Natural killer cell (primary cell): Measurements from ENCODE around the gene TRERF1. TPM values are rescaled to one million over a fixed set of nuclear protein-coding genes. Genes with fewer than 3 reads are reported as not detected.

Experiments
- ATAC-seq, 3 donors: fragments of 150-1000 bp in 2 of 3; fragments of 200-7000 bp in 1 of 3; cut with Tn5 transposase; 1 replicate in 1 of 3; 2 replicates in 2 of 3; pipeline ENCODE4 v1.10.0; 2021; ENCODE audit warnings: mild to moderate bottlenecking in 2 of 3, moderate library complexity in 2 of 3
- DNase-seq, 2 donors: peaks; one replicate each; pipeline versions ENCODE4 v3.0.0 to v3.0.0-alpha.2; 2013 to 2021; ENCODE audit warnings: mixed read lengths in 1 of 2
- H3K27ac ChIP-seq: one replicate; pipeline ENCODE4 v1.5.1; 2013; ENCODE audit warnings: mild to moderate bottlenecking, low read length
- H3K27me3 ChIP-seq: one replicate; pipeline ENCODE4 v1.6.1; 2013; ENCODE audit warnings: low read length; ENCODE audit not compliant: control insufficient read depth, insufficient read depth
- H3K36me3 ChIP-seq: one replicate; pipeline ENCODE4 v1.6.1; 2013; ENCODE audit warnings: low read length; ENCODE audit not compliant: control insufficient read depth, insufficient read depth
- H3K4me1 ChIP-seq: one replicate; pipeline ENCODE4 v1.6.1; 2013; ENCODE audit warnings: low read length; ENCODE audit not compliant: control insufficient read depth, insufficient read depth
- H3K4me3 ChIP-seq: one replicate; pipeline ENCODE4 v1.5.1; 2013; ENCODE audit warnings: low read length
- H3K9me3 ChIP-seq: one replicate; pipeline ENCODE4 v1.6.1; 2013; ENCODE audit warnings: low read length; ENCODE audit not compliant: control insufficient read depth, insufficient read depth
- H3K27ac Mint-ChIP-seq, 2 donors: one replicate each; pipeline ENCODE4 v1.8.0; 2022; ENCODE audit warnings: mild to moderate bottlenecking in 2 of 2, mixed read lengths in 2 of 2, moderate library complexity in 1 of 2
- H3K27me3 Mint-ChIP-seq, 2 donors: one replicate each; pipeline ENCODE4 v1.8.0; 2022; ENCODE audit warnings: low read depth in 2 of 2, mixed read lengths in 2 of 2
- H3K36me3 Mint-ChIP-seq: one replicate; pipeline ENCODE4 v1.8.0; 2022; ENCODE audit warnings: mixed read lengths
- H3K4me1 Mint-ChIP-seq, 2 donors: one replicate each; pipeline ENCODE4 v1.8.0; 2022; ENCODE audit warnings: mixed read lengths in 2 of 2
- H3K4me3 Mint-ChIP-seq: one replicate; pipeline ENCODE4 v1.8.0; 2022; ENCODE audit warnings: mild to moderate bottlenecking, moderate library complexity, mixed read lengths
- H3K9me3 Mint-ChIP-seq, 2 donors: one replicate each; pipeline ENCODE4 v1.8.0; 2022; ENCODE audit warnings: mixed read lengths in 2 of 2
- CTCF ChIP-seq: fragments of 200-600 bp; IDR thresholded peaks from one replicate; pipeline ENCODE4 v1.8.0; 2022; ENCODE audit warnings: antibody characterized with exemption
- WGBS: methylation state at CpG from one replicate; pipeline ENCODE4 v1.1.7; 2013; ENCODE audit warnings: missing lambda C conversion rate; ENCODE audit not compliant: insufficient coverage; 5-methylcytosine and 5-hydroxymethylcytosine counted together
- intact Hi-C: fragments of 100-400 bp; cut with micrococcal nuclease; formaldehyde crosslinking; loops from one replicate; pipeline ENCODE4 v1.14.2; 2022
- total RNA-seq, 4 donors: library from RNA; stranded (reverse); fragments of 120-200 nt in 1 of 4; gene quantifications; one replicate each; pipeline versions ENCODE4 v1.2.3 to v1.2.4, GENCODE V29; 2013 to 2022

The TRERF1 gene
- total RNA-seq, 3 donors from 2014 or later (not counting 1 experiment from before 2014, with no cell fraction given), result 34.6 to 42.3 (median 38.6) TPM

- Histone ChIP-seq H3K27ac (no peak overlapping the region), H3K4me3 (no peak overlapping the region), H3K27me3 (no peaks in the 10 kb centered on the region), H3K9me3 (no peaks in the 10 kb centered on the region), H3K4me1 (peaks cover 27% of the 10 kb centered on the region), H3K36me3 (no peaks in the 10 kb centered on the region)
- no peak for DNase-seq
- Mint-ChIP-seq H3K4me3 (no peak overlapping the region), H3K27ac (no peak overlapping the region), H3K9me3 (no peaks in the 10 kb centered on the region), H3K4me1 (peaks cover 48 to 56% of the 10 kb centered on the region in 2 donors), H3K36me3 (no peaks in the 10 kb centered on the region), H3K27me3 (no peaks in the 10 kb centered on the region)
- TF ChIP-seq CTCF, result no peak
- no peak for ATAC-seq
- intact Hi-C loops, result no loop called here
- WGBS, result 84% methylated on average over 4 of the region's 4 CpGs
Observed at GRCh38 chr6:42424906-42425474, 26.7 kb downstream of the TRERF1 start.

- no peak for ATAC-seq
- 50% methylated on average over 7 of the region's 8 CpGs for WGBS
- Mint-ChIP-seq H3K27ac (no peak overlapping the region), H3K9me3 (no peaks in the 10 kb centered on the region), H3K36me3 (no peaks in the 10 kb centered on the region), H3K4me1 (peaks cover 37 to 43% of the 10 kb centered on the region in 2 donors), H3K27me3 (no peaks in the 10 kb centered on the region), H3K4me3 (no peak overlapping the region)
- TF ChIP-seq CTCF, result no peak
- H3K27ac ChIP-seq, result no peak overlapping the region
- peak in 1 of 2 donors; percentile 39 for DNase-seq
- H3K4me1 ChIP-seq, result peaks cover 14% of the 10 kb centered on the region
- H3K9me3 ChIP-seq, result no peaks in the 10 kb centered on the region
- intact Hi-C loops, result no loop called here
- H3K4me3 ChIP-seq, result no peak overlapping the region
- no peaks in the 10 kb centered on the region for H3K27me3 ChIP-seq
- no peaks in the 10 kb centered on the region for H3K36me3 ChIP-seq
Observed at GRCh38 chr6:42423244-42423643, 28.5 kb downstream of the TRERF1 start.

GRCh38 chr6:42420741-42421140 is 31.0 kb downstream of the TRERF1 start:
- DNase-seq, result no peak
- Histone ChIP-seq H3K27ac (no peak overlapping the region), H3K4me1 (peaks cover 23% of the 10 kb centered on the region), H3K36me3 (no peaks in the 10 kb centered on the region), H3K27me3 (no peaks in the 10 kb centered on the region), H3K9me3 (no peaks in the 10 kb centered on the region), H3K4me3 (no peak overlapping the region)
- Mint-ChIP-seq H3K27me3 (no peaks in the 10 kb centered on the region), H3K36me3 (no peaks in the 10 kb centered on the region), H3K4me1 (peaks cover 48 to 55% of the 10 kb centered on the region in 2 donors), H3K27ac (no peak overlapping the region), H3K4me3 (no peak overlapping the region), H3K9me3 (no peaks in the 10 kb centered on the region)
- TF ChIP-seq CTCF, result no peak
- intact Hi-C loops, result no loop called here
- no peak for ATAC-seq
- 100% methylated on average over 3 of the region's 3 CpGs for WGBS
